Prostate gland (tissue), 2 donors: Measurements from ENCODE around the gene IDH2.
A peak's percentile ranks its signal among the peaks of the same experiment; 100 is the strongest.

Experiments used
- POLR2A ChIP-seq: fragments of 450-650 bp; IDR thresholded peaks from one replicate; pipeline ENCODE4 v1.6.1; 2016; ENCODE audit warnings: antibody characterized with exemption, mild to moderate bottlenecking
- POLR2AphosphoS5 ChIP-seq: sonication (generic); formaldehyde crosslinking; IDR thresholded peaks from one replicate; pipeline ENCODE4 v1.6.1; 2017; ENCODE audit warnings: antibody characterized with exemption
- TF ChIP-seq, protein P1 (sequence below), 4 experiments: fragments of 200-600 bp in 2 of 4; fragments of 450-650 bp in 2 of 4; sonication (generic) in 2 of 4; IDR thresholded peaks; 1 replicate in 3 of 4; 2 replicates in 1 of 4; pipeline ENCODE4 v1.5.1; 2016 to 2019; ENCODE audit warnings: antibody characterized with exemption in 4 of 4, mild to moderate bottlenecking in 2 of 4, moderate library complexity in 2 of 4

DNA sequence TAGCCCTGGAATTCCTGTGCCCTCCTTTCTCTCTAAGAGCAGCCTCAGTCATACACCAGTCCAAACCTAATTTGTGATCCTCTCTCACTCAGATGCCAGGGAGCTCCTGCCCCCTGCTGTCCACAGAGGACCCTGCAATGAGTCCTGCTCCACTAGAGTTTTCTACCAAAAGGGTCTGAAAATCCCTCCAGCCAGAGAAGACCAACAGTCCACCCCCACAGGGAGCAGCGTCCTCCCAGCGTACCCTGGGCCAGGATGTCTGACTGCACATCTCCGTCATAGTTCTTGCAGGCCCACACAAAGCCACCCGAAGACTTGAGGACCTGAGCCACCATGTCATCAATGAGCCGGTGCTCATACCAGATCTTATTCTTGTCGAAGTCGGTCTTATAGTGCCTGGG lies 15.4 kb downstream of the IDH2 start:
- TF ChIP-seq, protein P1, sequence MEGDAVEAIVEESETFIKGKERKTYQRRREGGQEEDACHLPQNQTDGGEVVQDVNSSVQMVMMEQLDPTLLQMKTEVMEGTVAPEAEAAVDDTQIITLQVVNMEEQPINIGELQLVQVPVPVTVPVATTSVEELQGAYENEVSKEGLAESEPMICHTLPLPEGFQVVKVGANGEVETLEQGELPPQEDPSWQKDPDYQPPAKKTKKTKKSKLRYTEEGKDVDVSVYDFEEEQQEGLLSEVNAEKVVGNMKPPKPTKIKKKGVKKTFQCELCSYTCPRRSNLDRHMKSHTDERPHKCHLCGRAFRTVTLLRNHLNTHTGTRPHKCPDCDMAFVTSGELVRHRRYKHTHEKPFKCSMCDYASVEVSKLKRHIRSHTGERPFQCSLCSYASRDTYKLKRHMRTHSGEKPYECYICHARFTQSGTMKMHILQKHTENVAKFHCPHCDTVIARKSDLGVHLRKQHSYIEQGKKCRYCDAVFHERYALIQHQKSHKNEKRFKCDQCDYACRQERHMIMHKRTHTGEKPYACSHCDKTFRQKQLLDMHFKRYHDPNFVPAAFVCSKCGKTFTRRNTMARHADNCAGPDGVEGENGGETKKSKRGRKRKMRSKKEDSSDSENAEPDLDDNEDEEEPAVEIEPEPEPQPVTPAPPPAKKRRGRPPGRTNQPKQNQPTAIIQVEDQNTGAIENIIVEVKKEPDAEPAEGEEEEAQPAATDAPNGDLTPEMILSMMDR (IDR thresholded peaks at IDR 0.05), result peak in 3 of 4 experiments; percentile 30 to 56 (median 47)
- TF ChIP-seq POLR2AphosphoS5 (no peak), POLR2A (no peak)
